Mesenchymal stem cell (in vitro differentiated cells and primary cell): ENCODE data around the gene RPH3AL.

Experiments
- DNase-seq: peaks from one replicate; pipeline ENCODE4 v3.0.0-alpha.2; 2013
- H2AFZ ChIP-seq: one replicate; pipeline ENCODE4 v1.6.1; 2013; ENCODE audit warnings: low read depth, mild to moderate bottlenecking, control low read depth, inconsistent platforms, low read length, moderate library complexity
- H2AK5ac ChIP-seq: 2 replicates; pipeline ENCODE4 v1.6.1; 2013; ENCODE audit warnings: low read length, moderate library complexity, mild to moderate bottlenecking, inconsistent platforms; ENCODE audit not compliant: severe bottlenecking
- H2BK120ac ChIP-seq: one replicate; pipeline ENCODE4 v1.6.1; 2013; ENCODE audit warnings: low read depth, mild to moderate bottlenecking, inconsistent platforms, low read length, moderate library complexity
- H2BK12ac ChIP-seq, 2 experiments: one replicate each; pipeline ENCODE4 v1.6.1; 2013; ENCODE audit warnings: inconsistent platforms in 2 of 2, low read length in 2 of 2, mild to moderate bottlenecking in 2 of 2, moderate library complexity in 2 of 2, control low read depth in 1 of 2
- H2BK15ac ChIP-seq: one replicate; pipeline ENCODE4 v1.6.1; 2013; ENCODE audit warnings: mild to moderate bottlenecking, low read depth, inconsistent platforms; ENCODE audit not compliant: poor library complexity, severe bottlenecking
- H2BK5ac ChIP-seq: 2 replicates; pipeline ENCODE4 v1.6.1; 2013; ENCODE audit warnings: low read depth, mild to moderate bottlenecking, low read length, control low read depth, inconsistent platforms; ENCODE audit not compliant: poor library complexity, severe bottlenecking
- H3K14ac ChIP-seq, 2 experiments: one replicate each; pipeline ENCODE4 v1.6.1; 2013; ENCODE audit warnings: inconsistent platforms in 2 of 2, low read length in 2 of 2, control low read depth in 1 of 2, mild to moderate bottlenecking in 1 of 2, moderate library complexity in 1 of 2
- H3K18ac ChIP-seq, 2 experiments: one replicate each; pipeline ENCODE4 v1.6.1; 2013; ENCODE audit warnings: inconsistent platforms in 2 of 2, low read length in 2 of 2, control low read depth in 1 of 2, low read depth in 1 of 2, mild to moderate bottlenecking in 1 of 2
- H3K23ac ChIP-seq, 2 experiments: one replicate each; pipeline ENCODE4 v1.6.1; 2013; ENCODE audit warnings: inconsistent platforms in 2 of 2, low read length in 2 of 2, mild to moderate bottlenecking in 2 of 2, moderate library complexity in 2 of 2, control low read depth in 1 of 2
- H3K27ac ChIP-seq: 2 replicates; pipeline ENCODE4 v1.5.1; 2013; ENCODE audit warnings: mild to moderate bottlenecking, moderate library complexity, low read length, control low read depth, inconsistent platforms; ENCODE audit not compliant: poor library complexity, severe bottlenecking
- H3K27me3 ChIP-seq, 2 experiments: 2 replicates each; pipeline versions ENCODE4 v1.6.1 to v1.7.0; 2013; ENCODE audit warnings: low read length in 2 of 2, mild to moderate bottlenecking in 2 of 2, moderate library complexity in 2 of 2, control low read depth in 1 of 2, inconsistent platforms in 1 of 2; ENCODE audit not compliant: control insufficient read depth in 1 of 2, insufficient read depth in 1 of 2
- H3K36me3 ChIP-seq, 2 experiments: 2 replicates each; pipeline versions ENCODE4 v1.6.1 to v1.7.0; 2013; ENCODE audit warnings: low read length in 2 of 2, control low read depth in 1 of 2, inconsistent platforms in 1 of 2, low read depth in 1 of 2, mild to moderate bottlenecking in 1 of 2; ENCODE audit not compliant: insufficient read depth in 2 of 2, control insufficient read depth in 1 of 2
- H3K4ac ChIP-seq, 2 experiments: one replicate each; pipeline ENCODE4 v1.6.1; 2013; ENCODE audit warnings: inconsistent platforms in 2 of 2, low read length in 2 of 2, mild to moderate bottlenecking in 2 of 2, moderate library complexity in 2 of 2, control low read depth in 1 of 2, low read depth in 1 of 2
- H3K4me1 ChIP-seq: 2 replicates; pipeline ENCODE4 v1.6.1; 2013; ENCODE audit warnings: low read depth, low read length, control low read depth; ENCODE audit not compliant: control insufficient read depth, insufficient read depth
- H3K4me2 ChIP-seq: 2 replicates; pipeline ENCODE4 v1.6.1; 2013; ENCODE audit warnings: low read length, mild to moderate bottlenecking, inconsistent platforms; ENCODE audit not compliant: poor library complexity, severe bottlenecking
- H3K4me3 ChIP-seq, 2 experiments: 2 replicates each; pipeline versions ENCODE4 v1.5.1 to v1.7.0; 2013; ENCODE audit warnings: low read length in 2 of 2, mild to moderate bottlenecking in 2 of 2, control low read depth in 1 of 2, low read depth in 1 of 2; ENCODE audit not compliant: insufficient read depth in 1 of 2
- H3K79me1 ChIP-seq: replicated peaks from 2 replicates; pipeline ENCODE4 v1.6.1; 2013; ENCODE audit warnings: mild to moderate bottlenecking, control low read depth, low read length, inconsistent platforms; ENCODE audit not compliant: poor library complexity, severe bottlenecking
- H3K9ac ChIP-seq: 2 replicates; pipeline ENCODE4 v1.7.0; 2013; ENCODE audit warnings: mild to moderate bottlenecking, low read length, moderate library complexity
- H3K9me3 ChIP-seq: 2 replicates; pipeline ENCODE4 v1.7.0; 2013; ENCODE audit warnings: mild to moderate bottlenecking, low read length; ENCODE audit not compliant: control insufficient read depth
- H4K8ac ChIP-seq: one replicate; pipeline ENCODE4 v1.6.1; 2013; ENCODE audit warnings: inconsistent platforms, mild to moderate bottlenecking, low read length, moderate library complexity
- H4K91ac ChIP-seq: one replicate; pipeline ENCODE4 v1.6.1; 2013; ENCODE audit warnings: mild to moderate bottlenecking, low read length, inconsistent platforms
- WGBS: methylation state at CpG from one replicate; pipeline ENCODE4 v1.1.7; 2013; ENCODE audit warnings: mixed read lengths; 5-methylcytosine and 5-hydroxymethylcytosine counted together

Gene RPH3AL

GRCh38 chr17:333626-334396, 18.8 kb downstream of the RPH3AL start:
- Histone ChIP-seq H2BK5ac (no peak overlapping the region), H3K27me3 (peaks cover 0 to 65% of the 10 kb centered on the region in 2 experiments), H2BK15ac (peak overlapping the region; percentile 26), H2AK5ac (no peak overlapping the region), H3K9me3 (no peaks in the 10 kb centered on the region), H3K18ac (peak overlapping the region in 1 of 2 experiments; percentile 54), H3K23ac (no peak overlapping the region), H2AFZ (no peak overlapping the region), H3K4me2 (peak overlapping the region; percentile 80), H3K36me3 (peaks cover 0 to 14% of the 10 kb centered on the region in 2 experiments), H4K8ac (no peak overlapping the region), H3K27ac (peak overlapping the region; percentile 57), H3K4me1 (peaks cover 50% of the 10 kb centered on the region), H2BK120ac (no peak overlapping the region), H3K79me1 (peaks cover 33% of the 10 kb centered on the region), H3K4me3 (peak overlapping the region in 1 of 2 experiments; percentile 59), H2BK12ac (no peak overlapping the region), H3K9ac (peak overlapping the region; percentile 70), H4K91ac (no peak overlapping the region), H3K4ac (peak overlapping the region in 1 of 2 experiments; percentile 78), H3K14ac (no peak overlapping the region)
- DNase-seq: peak; percentile 86
- 47% methylated on average over 22 of the region's 23 CpGs for WGBS

- no peak overlapping the region for H2BK15ac ChIP-seq
- peak overlapping the region in 1 of 2 experiments; percentile 37 for H3K4me3 ChIP-seq
These were observed 19.9 kb downstream of the RPH3AL start for GRCh38 chr17:332558-333322.

GRCh38 chr17:332023-332422, 20.6 kb downstream of the RPH3AL start:
- Histone ChIP-seq H3K14ac (no peak overlapping the region), H3K4me1 (peaks cover 50% of the 10 kb centered on the region), H2BK12ac (peak overlapping the region; percentile 69 to 79), H3K79me1 (peaks cover 22% of the 10 kb centered on the region), H4K91ac (peak overlapping the region; percentile 87), H3K4me3 (no peak overlapping the region), H3K18ac (peak overlapping the region; percentile 45 to 68), H3K27ac (peak overlapping the region; percentile 68), H3K36me3 (peaks cover 0 to 17% of the 10 kb centered on the region in 2 experiments), H3K4me2 (peak overlapping the region; percentile 3), H2BK5ac (no peak overlapping the region), H2BK120ac (no peak overlapping the region), H4K8ac (peak overlapping the region; percentile 27), H2AK5ac (peak overlapping the region; percentile 88), H3K23ac (peak overlapping the region in 1 of 2 experiments; percentile 36), H3K9ac (no peak overlapping the region), H3K9me3 (no peaks in the 10 kb centered on the region), H2AFZ (no peak overlapping the region), H3K27me3 (peaks cover 0 to 54% of the 10 kb centered on the region in 2 experiments), H3K4ac (peak overlapping the region; percentile 40 to 75), H2BK15ac (no peak overlapping the region)
- 87% methylated on average over 11 of the region's 11 CpGs for WGBS
- no peak for DNase-seq

More at GRCh38 chr17:332558-333322, 19.9 kb downstream of the RPH3AL start:
- H4K91ac ChIP-seq: no peak overlapping the region
- H2AK5ac ChIP-seq: no peak overlapping the region
- peaks cover 28% of the 10 kb centered on the region for H3K79me1 ChIP-seq
- peak overlapping the region; percentile 19 to 92 for H3K18ac ChIP-seq
- H2BK5ac ChIP-seq: peak overlapping the region; percentile 61
- peaks cover 0 to 15% of the 10 kb centered on the region in 2 experiments for H3K36me3 ChIP-seq
- H3K9me3 ChIP-seq: no peaks in the 10 kb centered on the region
- peak; percentile 88 for DNase-seq
- no peak overlapping the region for H3K9ac ChIP-seq
- peak overlapping the region; percentile 18 to 44 for H3K4ac ChIP-seq
- peaks cover 50% of the 10 kb centered on the region for H3K4me1 ChIP-seq
- H3K4me2 ChIP-seq: peak overlapping the region; percentile 55
- H3K27me3 ChIP-seq: peaks cover 0 to 56% of the 10 kb centered on the region in 2 experiments
- H3K14ac ChIP-seq: no peak overlapping the region
- no peak overlapping the region for H2AFZ ChIP-seq
- H2BK120ac ChIP-seq: no peak overlapping the region
- peak overlapping the region in 1 of 2 experiments; percentile 68 for H3K23ac ChIP-seq
- H3K27ac ChIP-seq: peak overlapping the region; percentile 68
- H2BK12ac ChIP-seq: peak overlapping the region; percentile 25 to 69
- WGBS: 70% methylated on average over 34 of the region's 34 CpGs
- peak overlapping the region; percentile 83 for H4K8ac ChIP-seq
